ENCODE measurements around the gene CEP131.

CEP131 gene

DNA sequence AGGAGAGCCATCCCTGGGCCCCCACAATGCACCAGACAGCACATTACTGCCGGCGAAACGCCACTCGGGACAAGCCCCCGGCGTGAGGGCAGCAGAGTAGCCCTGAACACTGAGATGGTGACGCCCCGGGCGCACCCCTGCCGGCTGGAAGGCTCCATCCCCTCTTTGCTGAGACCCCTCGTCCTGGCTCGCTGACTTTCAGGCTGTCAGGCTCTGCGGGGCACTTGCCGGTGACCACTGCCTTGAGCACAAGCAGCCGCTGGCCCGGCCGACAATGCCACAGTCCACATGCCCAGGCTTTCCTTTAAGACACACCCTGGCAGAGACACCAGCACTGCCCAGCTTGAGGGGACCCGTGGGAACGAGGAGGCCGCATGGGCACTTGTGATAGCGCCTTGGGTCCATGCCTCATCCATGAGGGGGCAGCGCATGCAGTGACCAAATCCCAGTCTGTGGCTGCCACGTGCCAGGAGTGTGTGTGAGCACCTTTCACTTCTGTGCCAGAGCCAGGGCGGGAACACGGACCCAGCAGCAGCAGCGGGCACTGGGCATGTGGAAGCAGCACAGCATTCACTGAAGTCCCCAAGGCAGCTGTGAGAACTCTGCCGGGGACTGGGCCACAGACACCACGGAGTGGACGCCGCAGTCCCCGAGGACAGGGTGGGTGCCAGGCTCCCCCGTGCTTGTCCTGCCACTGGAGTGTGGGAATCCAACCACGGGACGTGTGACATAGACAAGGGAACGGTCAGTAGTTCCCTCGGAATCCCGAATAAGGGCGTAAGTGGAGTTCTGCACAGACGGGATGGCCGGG, 40.8 kb upstream of the CEP131 start:
- FAIRE-seq (no peak), DNase-seq (ENCODE audit: insufficient read length, low spot score) (no peak)
- TF ChIP-seq, protein P1, sequence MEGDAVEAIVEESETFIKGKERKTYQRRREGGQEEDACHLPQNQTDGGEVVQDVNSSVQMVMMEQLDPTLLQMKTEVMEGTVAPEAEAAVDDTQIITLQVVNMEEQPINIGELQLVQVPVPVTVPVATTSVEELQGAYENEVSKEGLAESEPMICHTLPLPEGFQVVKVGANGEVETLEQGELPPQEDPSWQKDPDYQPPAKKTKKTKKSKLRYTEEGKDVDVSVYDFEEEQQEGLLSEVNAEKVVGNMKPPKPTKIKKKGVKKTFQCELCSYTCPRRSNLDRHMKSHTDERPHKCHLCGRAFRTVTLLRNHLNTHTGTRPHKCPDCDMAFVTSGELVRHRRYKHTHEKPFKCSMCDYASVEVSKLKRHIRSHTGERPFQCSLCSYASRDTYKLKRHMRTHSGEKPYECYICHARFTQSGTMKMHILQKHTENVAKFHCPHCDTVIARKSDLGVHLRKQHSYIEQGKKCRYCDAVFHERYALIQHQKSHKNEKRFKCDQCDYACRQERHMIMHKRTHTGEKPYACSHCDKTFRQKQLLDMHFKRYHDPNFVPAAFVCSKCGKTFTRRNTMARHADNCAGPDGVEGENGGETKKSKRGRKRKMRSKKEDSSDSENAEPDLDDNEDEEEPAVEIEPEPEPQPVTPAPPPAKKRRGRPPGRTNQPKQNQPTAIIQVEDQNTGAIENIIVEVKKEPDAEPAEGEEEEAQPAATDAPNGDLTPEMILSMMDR (IDR thresholded peaks at IDR 0.05; ENCODE audit: insufficient read depth, missing control alignments): no peak

DNA sequence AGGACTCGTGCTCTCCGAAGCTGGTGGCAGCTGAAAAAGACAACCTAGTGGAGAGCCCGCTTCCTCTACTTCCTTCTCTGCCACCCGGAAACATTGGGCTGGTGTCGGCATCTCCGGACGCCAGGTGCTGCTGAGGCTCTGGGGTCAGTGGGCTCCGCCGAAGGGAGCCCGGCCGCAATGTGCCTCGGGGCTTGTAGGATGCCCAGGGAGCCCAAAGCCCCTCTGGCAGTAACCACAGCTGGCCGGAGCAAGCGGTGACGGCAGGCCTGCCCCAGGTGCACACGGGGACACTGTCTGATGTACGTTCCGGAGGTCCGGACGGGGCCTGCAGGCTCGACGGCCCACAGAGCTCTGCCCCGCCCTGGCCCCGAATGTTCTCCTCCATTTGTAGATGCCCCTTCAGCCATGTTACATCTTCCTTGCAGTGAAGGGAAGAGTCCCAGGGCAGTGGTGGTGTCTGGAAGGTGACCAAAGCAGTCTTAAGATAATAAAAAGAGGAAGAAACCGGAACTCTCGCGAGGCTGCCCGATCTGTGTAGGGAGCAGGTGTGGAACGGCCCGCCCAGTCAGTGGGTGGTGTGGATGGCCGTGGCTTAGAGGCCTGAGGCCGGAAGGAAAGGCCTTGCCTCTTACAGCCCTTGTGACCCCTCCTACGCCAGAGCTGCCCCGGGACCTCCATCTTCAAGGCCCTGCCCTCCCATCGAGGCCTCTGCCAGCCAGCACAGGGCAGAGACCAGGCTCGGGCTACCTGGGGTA, 39.0 kb upstream of the CEP131 start:
- FAIRE-seq: no peak
- TF ChIP-seq, protein P1 (IDR thresholded peaks at IDR 0.05; ENCODE audit: insufficient read depth, missing control alignments): no peak
- DNase-seq (ENCODE audit: insufficient read length, low spot score): no peak

DNA sequence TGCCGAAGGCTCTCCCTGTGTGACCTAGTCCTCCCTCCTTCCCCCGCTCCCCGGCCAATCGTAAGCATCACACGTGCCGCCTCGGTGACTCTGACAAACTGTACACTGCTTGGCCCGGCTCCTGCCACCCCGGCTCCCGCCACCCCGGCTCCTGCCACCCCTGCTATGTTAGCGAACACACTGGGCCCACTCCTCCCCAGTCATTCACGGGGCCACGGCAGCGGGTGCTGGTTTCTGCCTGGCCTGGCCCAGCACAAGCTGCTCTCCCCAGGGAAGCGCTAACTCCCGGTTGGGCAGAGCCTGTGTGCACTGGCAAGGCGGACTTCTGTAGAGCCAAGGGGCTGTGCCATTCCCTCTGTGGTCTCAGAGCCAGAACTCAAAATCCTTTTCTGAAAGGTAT, 38.3 kb upstream of the CEP131 start:
- DNase-seq (ENCODE audit: insufficient read length, low spot score) (no peak), FAIRE-seq (no peak)
- TF ChIP-seq, protein P1 (IDR thresholded peaks at IDR 0.05; ENCODE audit: insufficient read depth, missing control alignments): no peak

DNA sequence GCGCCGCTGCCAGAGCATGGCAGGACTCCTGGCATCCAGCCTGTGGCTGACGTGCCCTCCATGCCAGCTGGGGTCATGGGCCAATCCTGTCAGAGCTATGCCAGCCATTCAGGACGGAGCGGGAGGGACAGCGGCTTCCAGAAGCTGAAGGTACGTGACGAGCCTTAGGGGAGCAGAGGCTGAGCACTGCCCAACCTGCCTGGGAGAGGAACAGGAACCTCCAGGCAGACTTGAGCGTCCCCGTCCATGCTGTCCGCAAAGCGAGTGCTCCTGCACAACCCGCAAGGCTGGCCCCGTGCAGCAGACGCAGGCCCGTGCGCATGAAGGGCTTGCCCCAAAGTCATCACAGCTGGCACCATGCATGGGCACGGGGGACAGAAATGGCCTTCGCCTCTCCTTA, 37.9 kb upstream of the CEP131 start:
- no peak for FAIRE-seq
- TF ChIP-seq, protein P1 (IDR thresholded peaks at IDR 0.05; ENCODE audit: insufficient read depth, missing control alignments): no peak

DNA sequence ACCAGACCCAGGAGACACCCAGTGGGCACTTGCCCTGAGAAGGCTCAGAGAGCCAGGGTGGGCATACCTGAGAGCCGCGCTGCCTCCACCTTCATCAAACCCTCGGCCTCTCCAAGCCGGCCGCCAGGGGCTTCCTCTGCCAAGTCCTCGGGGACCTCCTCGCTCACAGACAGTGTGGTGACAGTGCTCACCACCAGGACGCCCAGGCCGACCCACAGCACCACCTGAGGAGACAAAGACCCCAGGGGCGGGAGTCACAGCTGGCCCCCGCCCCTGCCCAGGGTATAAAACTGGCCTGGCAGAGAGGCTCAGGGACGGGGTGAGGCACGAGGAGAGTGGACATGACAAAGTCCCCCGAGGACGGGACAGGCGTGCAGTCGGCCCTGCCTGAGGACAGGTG, 37.4 kb upstream of the CEP131 start:
- FAIRE-seq: no peak
- no peak for DNase-seq (ENCODE audit: insufficient read length, low spot score)
- TF ChIP-seq, protein P1 (IDR thresholded peaks at IDR 0.05; ENCODE audit: insufficient read depth, missing control alignments): no peak

More for the DNA sequence above, 37.9 kb upstream of the CEP131 start:
- DNase-seq (ENCODE audit: insufficient read length, low spot score): no peak

DNA sequence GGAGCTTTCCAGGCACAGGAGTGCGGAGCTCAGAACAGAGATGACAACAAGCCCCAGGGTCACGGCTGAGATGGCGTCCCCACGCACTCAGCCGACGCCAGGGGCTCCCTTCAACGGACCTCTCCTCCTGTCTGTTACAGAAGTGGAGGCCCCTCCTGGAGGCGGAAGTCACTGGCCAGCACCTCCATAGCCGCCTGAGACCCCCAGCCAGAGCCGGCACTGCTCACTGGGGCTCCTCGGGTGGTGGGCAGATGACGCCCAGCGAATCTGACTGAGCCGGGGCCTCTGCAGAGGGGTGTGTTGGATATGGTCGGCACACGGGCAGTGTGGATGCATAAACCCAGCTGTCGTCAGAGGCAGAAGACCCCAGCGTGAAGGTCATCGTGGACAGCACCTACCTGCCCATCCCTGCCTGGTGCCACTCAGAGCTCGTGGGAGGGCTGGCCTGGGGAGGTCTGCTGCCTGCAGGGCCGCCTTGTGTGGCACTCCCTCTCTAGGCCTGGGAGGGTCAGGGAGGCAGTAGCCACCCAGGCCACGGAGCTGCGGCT, 36.4 kb upstream of the CEP131 start:
- no peak for DNase-seq (ENCODE audit: insufficient read length, low spot score)
- TF ChIP-seq, protein P1 (IDR thresholded peaks at IDR 0.05; ENCODE audit: insufficient read depth, missing control alignments): no peak
- FAIRE-seq: no peak
